SH-SY5Y (cell line): ENCODE measurements around the gene MCM10.

Source experiments
- GATA2 ChIP-seq: IDR thresholded peaks from 2 replicates; pipeline ENCODE4 v1.6.1; 2011; ENCODE audit warnings: mild to moderate bottlenecking, low read depth, low read length
- GATA3 ChIP-seq: IDR thresholded peaks from 2 replicates; pipeline ENCODE4 v1.6.1; 2011; ENCODE audit warnings: low read depth, mild to moderate bottlenecking, low read length, moderate library complexity

MCM10 gene

GRCh38 chr10:13146379-13146778, 15.0 kb upstream of the MCM10 start:
- TF ChIP-seq GATA2 = no peak
- no peak for TF ChIP-seq GATA3

GRCh38 chr10:13147161-13147560, 14.2 kb upstream of the MCM10 start:
- no peak for TF ChIP-seq GATA3
- TF ChIP-seq GATA2 = no peak

- TF ChIP-seq GATA3 (no peak), GATA2 (no peak)
Measured at GRCh38 chr10:13152296-13152695, 9.1 kb upstream of the MCM10 start.

GRCh38 chr10:13158401-13158800, 3.0 kb upstream of the MCM10 start:
- TF ChIP-seq GATA2 (no peak), GATA3 (no peak)

GRCh38 chr10:13161857-13162271, 506 bp downstream of the MCM10 start:
- TF ChIP-seq GATA3 (no peak), GATA2 (no peak)

GRCh38 chr10:13163859-13164258, 2.5 kb downstream of the MCM10 start:
- TF ChIP-seq GATA2 (no peak), GATA3 (no peak)

GRCh38 chr10:13165177-13165576, 3.8 kb downstream of the MCM10 start:
- no peak for TF ChIP-seq GATA3
- no peak for TF ChIP-seq GATA2

GRCh38 chr10:13167568-13167967, 6.2 kb downstream of the MCM10 start:
- no peak for TF ChIP-seq GATA3

- no peak for TF ChIP-seq GATA3
- TF ChIP-seq GATA2 = no peak
Measured at GRCh38 chr10:13168781-13169180, 7.4 kb downstream of the MCM10 start.

- TF ChIP-seq GATA2 (no peak), GATA3 (no peak)
Measured at GRCh38 chr10:13173616-13174015, 12.3 kb downstream of the MCM10 start.

GRCh38 chr10:13180788-13181187, 19.4 kb downstream of the MCM10 start:
- TF ChIP-seq GATA3 (no peak), GATA2 (no peak)

- TF ChIP-seq GATA3 (no peak), GATA2 (no peak)
Measured at GRCh38 chr10:13182424-13182823, 21.1 kb downstream of the MCM10 start.

GRCh38 chr10:13183625-13184024, 22.3 kb downstream of the MCM10 start:
- no peak for TF ChIP-seq GATA2
- no peak for TF ChIP-seq GATA3

GRCh38 chr10:13184276-13184675, 22.9 kb downstream of the MCM10 start:
- no peak for TF ChIP-seq GATA2
- TF ChIP-seq GATA3 = no peak

- TF ChIP-seq GATA3 (no peak), GATA2 (no peak)
Measured at GRCh38 chr10:13184730-13185514, 23.6 kb downstream of the MCM10 start.

GRCh38 chr10:13187135-13187534, 25.8 kb downstream of the MCM10 start:
- TF ChIP-seq GATA2 (no peak), GATA3 (no peak)
